ENCODE data around the gene KCNJ4. TPM values are rescaled to one million over a fixed set of nuclear protein-coding genes. Genes with fewer than 3 reads are reported as not detected.
A peak's percentile ranks its signal among the peaks of the same experiment; 100 is the strongest.

The KCNJ4 gene
- total RNA-seq, 1 donor from 2014 or later = 0.82 TPM

DNA sequence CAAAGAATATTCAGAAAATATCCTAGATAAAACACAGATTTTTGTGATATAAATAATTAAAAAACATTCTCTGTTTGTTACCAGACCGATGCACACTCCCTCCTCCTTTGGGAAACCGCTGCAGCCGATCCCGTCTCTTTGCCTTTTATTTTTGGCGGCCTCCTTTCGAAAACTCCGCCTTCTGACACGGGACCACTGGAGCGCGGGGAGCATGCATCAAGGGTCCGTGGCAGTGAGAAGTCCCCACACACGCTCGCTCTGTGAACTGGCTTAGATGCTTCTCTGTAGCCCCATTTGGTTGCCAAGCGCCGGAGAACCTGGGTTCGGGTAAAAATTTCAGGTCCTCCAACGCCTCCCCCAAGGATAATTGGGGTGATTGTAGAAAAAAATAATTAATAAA lies 34.1 kb upstream of the KCNJ4 start:
- Histone ChIP-seq H3K36me3 (peaks cover 68% of the 10 kb centered on the region), H3K27ac (peak overlapping the region; percentile 42), H3F3A (ENCODE audit: low read depth) (peaks cover 100% of the 10 kb centered on the region), H3K4me1 (no peaks in the 10 kb centered on the region), H3K9ac (peak overlapping the region; percentile 14), H2AFZ (replicated peaks) (no peak overlapping the region), H3K9me3 (ENCODE audit: low read depth) (no peaks in the 10 kb centered on the region), H3K4me3 (no peak overlapping the region), H3K27me3 (no peaks in the 10 kb centered on the region), H3K79me2 (ENCODE audit: low read depth) (peaks cover 59% of the 10 kb centered on the region), H4K20me1 (ENCODE audit: low read depth) (peaks cover 77% of the 10 kb centered on the region), H3K4me2 (no peak overlapping the region)
- no peak overlapping the region for H3K4me3 Mint-ChIP-seq
- peaks cover 6% of the 10 kb centered on the region for H3K4me1 Mint-ChIP-seq
- no peak for TF ChIP-seq EZH2 (IDR thresholded peaks at IDR 0.05)
- H3K27ac Mint-ChIP-seq = no peak overlapping the region
- DNase-seq (ENCODE audit: low spot score) = no peak
- peaks cover 2% of the 10 kb centered on the region for H3K27me3 Mint-ChIP-seq (ENCODE audit: insufficient read depth, low read depth)
- H3K9me3 Mint-ChIP-seq = no peaks in the 10 kb centered on the region
- peaks cover 64% of the 10 kb centered on the region for H3K36me3 Mint-ChIP-seq

DNA sequence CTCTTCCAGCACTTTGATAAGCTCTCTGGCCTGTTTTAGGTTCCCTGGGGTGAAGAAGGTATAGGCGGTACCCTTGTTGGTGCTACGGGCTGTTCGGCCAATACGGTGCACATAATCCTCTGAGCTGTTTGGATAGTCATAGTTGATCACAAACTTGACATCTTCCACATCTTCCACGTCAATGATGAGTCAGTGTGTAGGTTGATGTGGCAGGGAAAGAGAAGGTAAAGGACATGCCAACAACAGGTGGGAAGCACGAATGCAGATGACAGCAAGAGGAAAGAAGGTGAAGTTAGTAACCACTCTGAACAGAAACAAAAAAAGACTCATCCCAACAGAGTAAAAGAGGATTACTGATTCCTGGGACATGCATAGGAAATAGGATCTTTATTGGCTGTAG lies 32.9 kb upstream of the KCNJ4 start:
- Mint-ChIP-seq H3K27ac (no peak overlapping the region), H3K4me1 (peaks cover 6% of the 10 kb centered on the region), H3K4me3 (no peak overlapping the region), H3K9me3 (no peaks in the 10 kb centered on the region), H3K27me3 (ENCODE audit: insufficient read depth, low read depth) (peaks cover 2% of the 10 kb centered on the region), H3K36me3 (peaks cover 67% of the 10 kb centered on the region)
- H4K20me1 ChIP-seq (ENCODE audit: low read depth) = peaks cover 76% of the 10 kb centered on the region
- peaks cover 60% of the 10 kb centered on the region for H3K36me3 ChIP-seq
- no peak overlapping the region for H3K9ac ChIP-seq
- no peak overlapping the region for H2AFZ ChIP-seq (replicated peaks)
- TF ChIP-seq EZH2 (IDR thresholded peaks at IDR 0.05) (no peak), EZH2phosphoT487 (IDR thresholded peaks at IDR 0.05) (no peak)
- TF ChIP-seq, protein P1, sequence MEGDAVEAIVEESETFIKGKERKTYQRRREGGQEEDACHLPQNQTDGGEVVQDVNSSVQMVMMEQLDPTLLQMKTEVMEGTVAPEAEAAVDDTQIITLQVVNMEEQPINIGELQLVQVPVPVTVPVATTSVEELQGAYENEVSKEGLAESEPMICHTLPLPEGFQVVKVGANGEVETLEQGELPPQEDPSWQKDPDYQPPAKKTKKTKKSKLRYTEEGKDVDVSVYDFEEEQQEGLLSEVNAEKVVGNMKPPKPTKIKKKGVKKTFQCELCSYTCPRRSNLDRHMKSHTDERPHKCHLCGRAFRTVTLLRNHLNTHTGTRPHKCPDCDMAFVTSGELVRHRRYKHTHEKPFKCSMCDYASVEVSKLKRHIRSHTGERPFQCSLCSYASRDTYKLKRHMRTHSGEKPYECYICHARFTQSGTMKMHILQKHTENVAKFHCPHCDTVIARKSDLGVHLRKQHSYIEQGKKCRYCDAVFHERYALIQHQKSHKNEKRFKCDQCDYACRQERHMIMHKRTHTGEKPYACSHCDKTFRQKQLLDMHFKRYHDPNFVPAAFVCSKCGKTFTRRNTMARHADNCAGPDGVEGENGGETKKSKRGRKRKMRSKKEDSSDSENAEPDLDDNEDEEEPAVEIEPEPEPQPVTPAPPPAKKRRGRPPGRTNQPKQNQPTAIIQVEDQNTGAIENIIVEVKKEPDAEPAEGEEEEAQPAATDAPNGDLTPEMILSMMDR (IDR thresholded peaks at IDR 0.05) = no peak
- no peak overlapping the region for H3K4me2 ChIP-seq
- no peak overlapping the region for H3K4me3 ChIP-seq
- H3K9me3 ChIP-seq (ENCODE audit: low read depth) = no peaks in the 10 kb centered on the region
- H3K4me1 ChIP-seq = no peaks in the 10 kb centered on the region
- H3K27me3 ChIP-seq = no peaks in the 10 kb centered on the region
- peaks cover 47% of the 10 kb centered on the region for H3K79me2 ChIP-seq (ENCODE audit: low read depth)
- peaks cover 100% of the 10 kb centered on the region for H3F3A ChIP-seq (ENCODE audit: low read depth)
- H3K27ac ChIP-seq = peak overlapping the region; percentile 63
- no peak for DNase-seq (ENCODE audit: low spot score)

DNA sequence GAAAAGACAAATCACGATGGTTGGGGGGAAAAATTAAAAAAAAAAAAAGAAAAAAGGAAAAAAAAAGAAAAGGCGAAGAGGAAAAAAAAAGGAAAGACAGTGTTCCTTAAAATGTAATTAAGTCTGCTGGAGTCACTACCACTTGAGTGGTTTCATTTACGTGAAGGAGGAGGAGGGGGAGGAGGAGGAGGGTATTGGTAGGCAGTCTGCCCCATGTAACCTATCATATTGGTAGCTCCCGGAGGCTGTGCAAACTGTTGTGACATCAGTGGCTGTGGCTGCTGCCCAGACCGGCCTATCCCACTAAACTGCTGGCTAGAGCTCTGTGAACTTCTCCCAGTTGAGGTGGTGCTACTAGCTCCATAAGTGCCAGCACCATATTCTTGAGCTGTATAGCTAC lies 30.8 kb upstream of the KCNJ4 start:
- no peaks in the 10 kb centered on the region for H3K27me3 ChIP-seq
- peaks cover 26% of the 10 kb centered on the region for H3K79me2 ChIP-seq (ENCODE audit: low read depth)
- peaks cover 100% of the 10 kb centered on the region for H3F3A ChIP-seq (ENCODE audit: low read depth)
- H3K4me2 ChIP-seq = no peak overlapping the region
- DNase-seq (ENCODE audit: low spot score) = no peak
- H3K36me3 ChIP-seq = peaks cover 42% of the 10 kb centered on the region
- no peak overlapping the region for H3K4me3 ChIP-seq
- Mint-ChIP-seq H3K4me3 (no peak overlapping the region), H3K4me1 (peaks cover 6% of the 10 kb centered on the region), H3K27me3 (ENCODE audit: insufficient read depth, low read depth) (peaks cover 5% of the 10 kb centered on the region), H3K9me3 (no peaks in the 10 kb centered on the region), H3K27ac (no peak overlapping the region), H3K36me3 (peaks cover 77% of the 10 kb centered on the region)
- TF ChIP-seq EZH2 (IDR thresholded peaks at IDR 0.05) (no peak), EZH2phosphoT487 (IDR thresholded peaks at IDR 0.05) (no peak)
- H3K4me1 ChIP-seq = no peaks in the 10 kb centered on the region
- H2AFZ ChIP-seq (replicated peaks) = no peak overlapping the region
- H4K20me1 ChIP-seq (ENCODE audit: low read depth) = peaks cover 60% of the 10 kb centered on the region
- no peaks in the 10 kb centered on the region for H3K9me3 ChIP-seq (ENCODE audit: low read depth)
- no peak overlapping the region for H3K9ac ChIP-seq
- no peak overlapping the region for H3K27ac ChIP-seq

DNA sequence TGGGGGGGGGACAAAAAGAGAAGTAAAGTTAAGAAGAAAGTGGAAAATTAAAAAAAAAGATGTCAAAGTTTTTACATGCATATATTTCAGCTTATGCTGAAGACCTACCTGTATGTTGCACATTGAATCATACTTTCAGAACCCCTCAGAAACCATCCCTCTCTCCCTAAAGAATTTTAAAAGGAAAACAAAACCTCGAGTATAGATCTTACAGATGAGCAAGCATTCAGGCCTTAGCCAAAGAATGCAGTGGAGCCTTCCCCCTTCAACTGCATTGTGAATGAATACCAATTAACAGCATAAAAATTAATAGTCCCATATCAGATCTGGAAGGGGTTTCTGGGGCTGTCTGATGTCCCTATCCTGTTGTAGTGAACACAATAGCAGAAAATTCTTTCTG lies 29.2 kb upstream of the KCNJ4 start:
- Mint-ChIP-seq H3K36me3 (peaks cover 64% of the 10 kb centered on the region), H3K4me3 (no peak overlapping the region), H3K4me1 (peaks cover 3% of the 10 kb centered on the region), H3K27ac (no peak overlapping the region), H3K9me3 (no peaks in the 10 kb centered on the region), H3K27me3 (ENCODE audit: insufficient read depth, low read depth) (peaks cover 3% of the 10 kb centered on the region)
- Histone ChIP-seq H3K9me3 (ENCODE audit: low read depth) (no peaks in the 10 kb centered on the region), H3K4me1 (no peaks in the 10 kb centered on the region), H3K4me2 (no peak overlapping the region), H3K4me3 (no peak overlapping the region), H3K27ac (peak overlapping the region; percentile 56), H3K27me3 (no peaks in the 10 kb centered on the region), H4K20me1 (ENCODE audit: low read depth) (peaks cover 48% of the 10 kb centered on the region), H3K9ac (no peak overlapping the region), H3F3A (ENCODE audit: low read depth) (peaks cover 100% of the 10 kb centered on the region), H2AFZ (replicated peaks) (no peak overlapping the region), H3K79me2 (ENCODE audit: low read depth) (peaks cover 12% of the 10 kb centered on the region), H3K36me3 (peaks cover 29% of the 10 kb centered on the region)
- no peak for DNase-seq (ENCODE audit: low spot score)
- TF ChIP-seq EZH2phosphoT487 (IDR thresholded peaks at IDR 0.05) (no peak), EZH2 (IDR thresholded peaks at IDR 0.05) (no peak)
- TF ChIP-seq, protein P1 (IDR thresholded peaks at IDR 0.05) = no peak

Data from neural progenitor cell (in vitro differentiated cells).